Limb (tissue), 2 donors: ENCODE results near the gene LPIN1.
"Not testable (repeated sequence)": the region's sequence is repeated elsewhere in the genome, so short reads cannot be mapped to it uniquely, and the experiment has no call there.

Experiments
- DNase-seq, 2 donors: peaks; one replicate each; pipeline ENCODE4 v3.0.0-alpha.2; 2016; ENCODE audit errors: extremely low spot score in 2 of 2

The LPIN1 gene

DNA sequence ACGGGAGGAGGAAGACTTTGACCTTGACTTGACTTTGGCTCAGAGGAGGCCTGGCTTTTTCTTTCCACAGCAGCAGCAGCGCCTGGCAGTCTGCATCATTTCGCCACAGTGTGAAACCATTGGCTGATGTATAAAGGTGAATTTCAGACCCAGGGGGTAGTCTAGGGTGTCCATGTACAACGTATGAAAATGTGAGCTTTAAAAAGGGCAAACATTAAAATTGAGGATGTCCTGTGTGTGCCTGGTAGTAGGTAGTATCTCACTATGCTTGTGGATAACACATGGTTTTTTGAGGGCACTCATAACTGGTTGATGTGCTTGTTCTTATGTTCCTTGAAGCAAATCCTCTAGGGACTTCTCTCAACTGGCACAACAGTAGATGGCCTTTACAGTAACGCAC is 86.1 kb downstream of the LPIN1 start:
- no peak for DNase-seq

DNA sequence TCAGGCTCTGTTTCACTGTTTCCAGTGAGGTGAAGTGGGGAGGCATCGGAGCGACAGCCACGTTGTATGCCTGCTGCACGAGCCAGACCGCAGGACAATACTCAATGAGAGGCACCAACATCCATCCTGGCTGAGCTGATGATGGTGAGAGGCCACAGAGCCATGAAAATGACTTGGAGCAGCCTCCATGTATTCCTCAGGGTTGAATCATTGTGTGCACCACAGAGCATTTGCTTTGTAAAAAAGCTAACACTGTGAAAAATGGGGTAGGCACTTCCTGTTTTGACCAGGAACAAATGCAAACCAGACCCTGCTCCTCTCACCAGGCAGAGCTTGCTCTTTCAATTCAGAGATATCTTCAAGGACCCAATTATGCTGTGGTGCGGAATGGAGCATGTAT is 87.2 kb downstream of the LPIN1 start:
- no peak for DNase-seq

DNA sequence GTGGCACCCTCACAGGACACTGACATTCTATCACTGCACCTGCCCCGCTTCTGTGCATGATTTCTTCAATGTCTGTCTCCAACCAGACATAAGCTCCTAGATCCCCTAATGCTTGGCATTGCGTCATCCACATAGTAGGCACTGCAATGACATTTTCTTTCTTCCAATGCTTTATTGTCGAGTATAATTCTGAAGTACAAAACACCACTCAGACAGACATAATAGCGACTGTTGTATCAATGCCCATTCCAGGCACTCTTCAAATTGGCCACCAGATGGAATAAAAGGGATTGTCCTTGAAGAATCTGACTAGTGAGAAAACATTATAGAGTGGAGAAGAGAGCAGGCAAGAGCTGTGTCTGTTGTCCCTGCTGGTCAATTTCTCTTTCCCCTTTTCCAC is 89.0 kb downstream of the LPIN1 start:
- no peak for DNase-seq

DNA sequence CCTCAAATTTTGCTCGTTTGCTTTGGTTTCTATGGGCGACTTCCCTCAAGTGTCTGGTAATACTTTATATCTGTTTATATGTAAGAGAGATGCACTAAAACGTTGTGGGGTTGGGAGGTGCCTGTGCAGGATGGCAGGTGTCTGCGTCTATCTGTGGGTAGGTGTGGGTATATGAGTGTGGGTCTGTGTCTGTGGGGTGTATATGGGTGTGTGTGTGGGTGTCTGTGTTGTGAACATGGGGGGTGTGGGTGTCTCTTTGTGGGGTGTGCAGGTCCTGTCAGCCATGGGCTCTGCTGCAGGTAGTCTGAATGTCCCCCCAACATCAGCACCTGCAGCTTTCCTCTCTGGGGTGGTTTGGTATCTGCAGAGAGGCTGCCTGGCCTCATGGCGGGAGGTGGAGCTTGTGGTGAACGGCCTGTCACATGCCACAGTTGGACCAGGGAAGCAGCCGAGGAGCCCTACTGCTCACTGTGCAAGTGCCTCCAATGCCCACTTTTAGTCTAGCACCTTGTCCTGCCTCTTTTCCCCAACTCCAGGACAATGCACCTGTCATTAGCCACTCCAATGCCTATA is 90.3 kb downstream of the LPIN1 start:
- no peak for DNase-seq

DNA sequence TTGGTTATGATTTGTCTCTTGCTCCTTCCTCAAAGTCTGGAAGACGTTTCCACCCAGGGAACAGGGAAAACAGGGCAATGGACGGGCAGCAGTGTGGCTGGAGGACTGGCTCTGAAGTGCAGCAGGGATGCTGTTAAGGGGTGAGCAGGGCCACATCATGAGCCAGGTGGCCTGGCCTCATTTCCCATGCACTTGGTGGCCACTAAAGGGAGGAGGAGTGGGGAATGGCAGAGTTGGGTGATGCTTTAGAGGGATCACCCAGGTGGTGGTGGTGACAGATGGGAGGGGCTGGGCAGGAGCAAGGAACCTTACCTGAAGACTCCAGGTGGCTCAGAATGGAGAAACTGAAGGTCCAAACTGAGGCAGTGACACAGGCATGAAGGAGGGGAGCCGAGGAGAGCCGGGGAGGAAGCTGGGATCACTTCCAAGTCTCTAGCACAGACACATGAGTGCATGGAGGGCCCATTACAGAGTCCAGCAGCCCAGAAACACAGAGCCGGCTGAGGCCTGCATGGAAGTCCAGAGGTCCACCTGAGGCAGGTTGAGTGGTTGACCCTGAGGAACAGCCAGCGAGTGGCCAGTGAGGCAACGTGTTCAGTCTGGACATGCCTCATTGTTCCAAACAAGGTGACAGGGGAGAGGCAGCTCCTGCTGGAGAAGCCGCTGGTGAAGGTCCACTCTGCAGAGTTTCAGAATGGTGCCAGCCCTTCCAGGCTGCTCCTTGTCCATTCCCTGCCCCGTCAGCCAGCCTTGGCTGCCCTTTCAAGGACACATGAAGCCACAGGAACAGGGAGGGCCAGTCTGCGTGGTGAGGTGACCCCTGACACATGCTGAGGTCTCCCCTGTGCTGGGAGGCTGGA is 91.7 kb downstream of the LPIN1 start:
- DNase-seq: no peak

DNA sequence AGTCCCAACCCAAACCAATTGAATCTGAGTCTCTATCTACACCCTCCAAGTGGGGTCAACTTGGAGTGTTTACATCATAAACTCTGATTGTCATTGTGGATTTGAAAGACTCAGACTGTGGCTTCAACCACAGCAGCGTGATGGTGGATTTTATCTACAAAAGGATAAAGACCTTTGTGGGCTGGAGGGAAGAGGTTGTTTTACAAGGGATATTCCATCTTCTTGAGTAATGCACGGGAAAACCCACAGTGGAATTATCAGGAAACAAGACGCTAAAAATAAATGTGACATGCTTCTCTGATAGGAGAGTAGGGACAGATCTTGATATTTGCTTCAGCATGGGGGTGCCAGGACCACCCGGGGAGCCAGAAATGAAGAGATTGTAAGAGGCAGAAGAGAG is 93.5 kb downstream of the LPIN1 start:
- no peak for DNase-seq

DNA sequence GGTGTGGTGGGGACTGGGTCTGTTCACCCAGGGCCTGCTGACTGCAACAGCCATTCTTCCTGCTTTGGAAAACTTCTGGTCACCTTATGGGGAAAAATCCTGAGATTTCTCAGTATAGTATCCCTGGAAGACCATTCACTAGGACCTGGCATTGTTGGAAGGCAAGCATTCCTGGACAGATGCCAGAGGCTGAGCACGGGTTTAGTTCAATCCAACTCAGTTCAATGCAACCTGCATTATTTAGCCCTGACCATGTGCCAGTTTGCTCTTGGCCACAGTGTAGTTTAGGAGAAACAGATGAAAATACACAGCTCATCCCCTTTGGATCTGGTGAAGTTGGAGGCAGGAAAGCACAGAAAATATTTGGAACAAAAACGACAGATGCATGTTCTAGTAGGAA is 95.9 kb downstream of the LPIN1 start:
- DNase-seq: no peak

DNA sequence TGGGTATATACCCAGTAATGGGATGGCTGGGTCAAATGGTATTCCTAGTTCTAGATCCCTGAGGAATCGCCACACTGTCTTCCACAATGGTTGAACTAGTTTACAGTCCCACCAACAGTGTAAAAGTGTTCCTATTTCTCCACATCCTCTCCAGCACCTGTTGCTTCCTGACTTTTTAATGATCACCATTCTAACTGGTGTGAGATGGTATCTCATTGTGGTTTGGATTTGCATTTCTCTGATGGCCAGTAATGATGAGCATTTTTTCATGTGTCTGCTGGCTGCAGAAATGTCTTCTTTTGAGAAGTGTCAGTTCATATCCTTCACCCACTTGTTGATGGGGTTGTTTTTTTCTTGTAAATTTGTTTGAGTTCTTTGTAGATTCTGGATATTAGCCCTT is 98.4 kb downstream of the LPIN1 start:
- not testable (repeated sequence) for DNase-seq

DNA sequence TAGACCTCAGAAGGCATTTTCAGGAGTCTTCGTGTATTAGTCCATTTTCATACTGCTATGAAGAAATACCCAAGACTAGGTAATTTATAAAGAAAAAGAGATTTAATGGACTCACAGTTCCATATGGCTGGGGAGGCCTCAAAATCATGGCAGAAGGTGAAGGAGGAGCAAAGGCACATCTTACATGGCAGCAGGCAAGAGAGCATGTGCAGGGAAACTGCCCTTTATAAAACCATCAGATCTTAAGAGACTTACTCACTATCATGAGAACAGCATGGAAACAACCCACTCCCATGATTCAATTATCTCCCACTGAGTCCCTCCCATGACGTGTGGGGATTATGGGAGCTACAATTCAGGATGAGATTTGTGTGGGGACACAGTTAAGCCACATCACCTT is 101.5 kb downstream of the LPIN1 start:
- DNase-seq: not testable (repeated sequence)

DNA sequence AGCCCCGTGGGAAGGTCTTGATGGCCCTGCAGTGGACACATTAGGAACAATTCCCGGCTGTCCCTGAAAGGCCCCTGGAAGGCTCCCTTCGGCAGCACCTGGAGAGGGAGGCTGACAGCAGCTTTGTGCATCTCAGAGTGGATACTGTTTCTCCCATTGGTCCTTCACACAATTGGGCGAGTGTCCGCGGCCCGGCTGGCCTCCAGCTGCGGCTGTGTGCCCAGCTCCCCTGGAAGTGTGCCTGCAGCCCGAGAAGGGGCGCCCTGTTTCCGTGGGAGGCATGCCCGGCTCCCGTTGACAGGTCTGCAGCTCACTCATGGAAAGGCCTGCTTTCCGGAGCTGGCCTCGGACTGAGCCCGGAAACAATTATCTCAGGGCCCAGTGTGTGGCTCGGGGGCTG is 103.7 kb downstream of the LPIN1 start:
- DNase-seq: no peak

DNA sequence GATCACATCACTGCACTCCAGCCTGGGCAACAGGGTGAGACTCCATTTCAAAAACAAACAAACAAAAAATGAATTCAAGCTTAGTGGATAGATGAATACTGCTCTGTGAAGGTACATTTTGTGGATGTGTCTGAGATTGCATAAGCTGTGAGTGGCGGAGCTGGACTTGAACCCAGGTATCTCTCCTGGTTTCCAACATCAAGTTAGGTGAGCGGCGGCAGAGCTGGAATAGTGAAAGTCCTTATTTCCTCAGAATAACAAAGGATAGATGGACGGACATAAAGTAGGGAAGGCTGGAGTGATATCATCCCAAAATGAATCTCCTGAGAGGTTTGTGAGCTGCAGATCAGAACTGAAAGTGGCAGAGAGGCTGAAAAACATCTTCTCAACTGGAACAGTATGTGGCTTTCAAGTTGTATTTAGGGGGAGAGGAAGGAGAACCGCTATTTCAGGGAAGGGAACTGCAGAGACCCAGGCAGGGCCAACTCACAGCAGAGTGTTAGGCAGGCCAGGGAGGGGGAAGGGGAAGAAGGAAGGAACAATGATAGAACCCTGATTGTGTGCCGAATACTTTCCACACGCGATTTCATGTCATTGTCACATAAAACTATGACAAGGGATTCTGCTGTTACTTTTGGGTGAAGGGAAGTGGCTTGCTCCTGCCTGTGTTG is 106.2 kb downstream of the LPIN1 start:
- no peak for DNase-seq

DNA sequence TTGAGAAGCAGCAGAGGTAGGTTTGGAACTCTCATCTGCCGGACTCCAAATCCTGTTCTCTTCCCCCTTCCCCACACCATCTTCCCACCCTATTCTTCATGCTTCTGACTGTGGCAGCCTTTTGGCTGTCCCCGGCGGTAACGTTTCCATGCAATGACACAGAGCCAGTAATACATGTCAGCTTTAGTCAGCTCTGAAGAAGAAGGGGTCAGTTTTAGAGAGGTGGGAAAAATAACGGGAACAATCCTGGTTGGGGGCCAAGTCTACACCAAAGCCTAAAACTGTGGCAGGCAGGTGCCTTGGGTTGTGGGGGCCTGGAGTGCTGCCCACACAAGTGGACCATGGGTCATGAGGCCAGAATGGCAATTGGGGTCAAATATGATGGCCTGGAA is 106.8 kb downstream of the LPIN1 start:
- DNase-seq: no peak

DNA sequence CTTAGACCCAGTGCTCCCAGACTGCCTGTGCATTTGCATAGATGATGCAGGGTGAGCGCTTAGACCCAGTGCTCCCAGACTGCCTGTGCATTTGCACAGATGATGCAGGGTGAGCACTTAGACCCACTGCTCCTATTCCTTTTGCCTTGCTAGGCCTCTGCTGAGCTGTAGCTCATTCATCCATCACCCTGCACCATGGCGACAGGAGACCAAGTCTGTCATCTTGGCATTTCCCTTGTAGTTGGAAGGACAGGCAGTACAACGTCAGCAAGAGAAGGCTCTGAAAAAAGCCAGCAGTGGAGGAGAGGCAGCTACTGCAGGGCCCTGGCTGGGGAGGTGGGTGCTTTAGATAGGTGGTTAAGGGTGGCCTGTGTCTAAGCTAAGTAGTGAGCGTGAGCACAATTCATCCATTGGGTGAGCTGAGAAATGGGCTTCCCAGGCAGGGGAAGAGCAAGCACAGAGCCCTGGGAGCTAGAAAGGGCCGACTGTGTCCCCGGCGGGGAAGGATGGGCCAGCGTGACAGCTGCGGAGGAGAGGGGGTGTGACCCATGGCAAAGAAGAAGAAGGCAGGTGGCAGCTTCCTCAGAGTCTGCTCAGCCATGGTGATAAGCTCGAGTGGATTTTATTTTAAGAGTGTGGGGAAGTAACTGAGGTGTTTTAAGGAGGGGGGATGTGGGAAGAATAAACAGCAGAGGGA is 108.8 kb downstream of the LPIN1 start:
- DNase-seq: no peak

DNA sequence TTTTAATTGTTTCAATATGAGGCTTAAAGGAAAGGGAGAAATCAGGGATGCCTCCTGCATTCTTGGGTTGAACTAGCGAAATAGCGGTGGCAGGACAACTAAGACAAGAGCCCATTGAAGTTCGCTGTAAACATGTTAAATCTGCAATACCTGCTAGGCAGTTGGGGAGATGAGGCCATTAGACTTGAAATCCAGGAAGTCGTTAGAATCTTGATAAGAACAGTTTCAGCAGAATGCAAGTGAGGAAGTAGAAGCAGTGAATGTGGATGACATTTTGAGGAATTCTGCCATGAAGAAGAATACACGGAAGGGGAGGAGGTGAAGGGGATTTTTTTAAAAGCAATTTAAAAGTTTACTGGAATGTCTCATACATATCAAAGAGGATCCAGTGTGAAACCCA is 109.7 kb downstream of the LPIN1 start:
- DNase-seq: no peak

DNA sequence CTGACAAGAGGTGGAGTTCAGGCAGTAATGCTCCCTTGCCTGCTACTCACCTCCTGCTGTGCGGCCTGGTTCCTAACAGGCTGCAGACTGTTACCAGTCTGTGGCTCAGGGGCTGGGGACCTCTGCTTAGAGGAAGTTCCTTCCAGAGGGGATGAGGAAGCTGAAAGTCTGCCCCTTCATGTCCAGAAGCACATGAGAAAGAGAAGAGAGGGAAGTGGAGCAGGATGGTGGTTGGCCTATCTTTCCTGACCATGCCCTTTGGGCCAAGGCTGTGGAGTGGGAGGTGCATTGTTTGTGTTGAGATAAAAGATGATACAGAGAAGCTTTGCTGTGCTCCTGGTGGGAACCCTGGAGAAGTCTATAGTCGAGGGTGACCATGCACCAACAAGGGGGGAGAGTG is 112.5 kb downstream of the LPIN1 start:
- no peak for DNase-seq

DNA sequence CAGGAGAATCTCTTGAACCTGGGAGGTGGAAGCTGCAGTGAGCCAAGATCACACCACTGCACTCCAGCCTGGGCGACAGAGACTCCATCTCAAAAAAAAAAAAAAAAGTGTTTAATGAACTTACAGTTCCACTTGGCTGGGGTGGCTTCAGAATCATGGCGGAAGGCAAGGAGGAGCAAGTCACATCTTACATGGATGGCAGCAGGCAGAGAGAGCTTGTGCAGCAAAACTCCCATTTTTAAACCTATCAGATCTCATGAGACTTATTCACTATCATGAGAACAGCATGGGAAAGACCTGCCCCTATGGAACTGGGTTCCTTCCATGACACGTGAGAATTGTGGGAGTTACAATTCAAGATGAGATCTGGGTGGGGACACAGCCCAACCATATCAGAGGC is 113.5 kb downstream of the LPIN1 start:
- not testable (repeated sequence) for DNase-seq

DNA sequence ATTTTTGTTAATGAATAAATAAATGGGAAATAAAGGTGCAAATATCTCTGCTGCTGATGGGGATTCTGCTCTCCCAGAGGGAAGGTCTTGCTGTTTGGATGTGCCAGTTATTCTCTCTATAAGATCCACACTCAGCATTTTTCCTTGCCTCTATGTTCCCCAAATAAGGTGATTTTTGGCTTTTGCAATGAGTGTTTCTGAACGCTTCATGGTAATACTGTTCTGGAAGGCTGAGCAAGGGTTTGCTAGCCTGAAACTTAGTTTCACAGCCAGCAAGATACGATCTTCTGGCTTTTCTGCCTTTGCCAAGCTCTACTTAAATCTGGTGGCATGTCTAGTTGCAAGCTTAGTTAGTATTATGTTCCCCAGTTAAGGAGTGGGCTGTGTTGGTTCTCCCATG is 114.6 kb downstream of the LPIN1 start:
- no peak for DNase-seq

DNA sequence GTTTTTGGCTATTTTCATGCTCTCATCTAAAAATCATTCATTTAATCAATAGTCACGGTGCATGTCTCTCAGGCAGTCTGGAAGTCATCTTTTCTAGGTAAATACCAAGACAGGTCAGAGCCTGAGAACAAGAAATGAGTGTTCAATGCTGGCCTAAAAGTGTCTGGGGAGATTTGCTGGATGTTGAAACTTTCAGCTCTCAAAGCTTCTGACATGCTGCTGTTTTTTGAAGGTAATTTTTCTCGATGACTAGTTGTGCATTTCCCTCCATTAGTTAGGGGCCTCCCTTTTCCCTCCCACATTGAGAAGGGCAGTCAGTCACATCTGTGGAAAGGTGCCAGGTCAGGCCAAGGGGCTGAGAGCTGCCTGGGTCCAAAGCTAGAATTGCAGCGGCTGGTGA is 115.6 kb downstream of the LPIN1 start:
- no peak for DNase-seq

DNA sequence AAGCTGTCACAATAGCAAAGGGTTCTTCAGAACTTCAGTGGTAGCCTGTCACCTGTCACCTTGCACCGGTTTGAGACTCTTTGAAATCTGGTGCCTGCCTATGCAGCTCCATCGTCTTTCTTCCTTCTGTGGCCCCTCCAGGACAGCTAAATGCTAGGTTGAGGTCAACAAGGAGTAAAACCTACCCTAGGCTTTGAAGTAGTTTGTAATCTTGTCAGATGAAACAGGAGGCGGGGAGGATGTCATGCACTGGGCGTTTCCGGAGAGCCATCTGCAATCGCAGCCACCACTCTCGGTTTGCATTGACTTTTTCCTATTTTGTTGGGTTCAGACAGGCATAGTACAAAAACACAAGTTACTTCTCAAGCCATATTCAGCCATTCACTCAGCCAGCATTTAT is 116.7 kb downstream of the LPIN1 start:
- no peak for DNase-seq

DNA sequence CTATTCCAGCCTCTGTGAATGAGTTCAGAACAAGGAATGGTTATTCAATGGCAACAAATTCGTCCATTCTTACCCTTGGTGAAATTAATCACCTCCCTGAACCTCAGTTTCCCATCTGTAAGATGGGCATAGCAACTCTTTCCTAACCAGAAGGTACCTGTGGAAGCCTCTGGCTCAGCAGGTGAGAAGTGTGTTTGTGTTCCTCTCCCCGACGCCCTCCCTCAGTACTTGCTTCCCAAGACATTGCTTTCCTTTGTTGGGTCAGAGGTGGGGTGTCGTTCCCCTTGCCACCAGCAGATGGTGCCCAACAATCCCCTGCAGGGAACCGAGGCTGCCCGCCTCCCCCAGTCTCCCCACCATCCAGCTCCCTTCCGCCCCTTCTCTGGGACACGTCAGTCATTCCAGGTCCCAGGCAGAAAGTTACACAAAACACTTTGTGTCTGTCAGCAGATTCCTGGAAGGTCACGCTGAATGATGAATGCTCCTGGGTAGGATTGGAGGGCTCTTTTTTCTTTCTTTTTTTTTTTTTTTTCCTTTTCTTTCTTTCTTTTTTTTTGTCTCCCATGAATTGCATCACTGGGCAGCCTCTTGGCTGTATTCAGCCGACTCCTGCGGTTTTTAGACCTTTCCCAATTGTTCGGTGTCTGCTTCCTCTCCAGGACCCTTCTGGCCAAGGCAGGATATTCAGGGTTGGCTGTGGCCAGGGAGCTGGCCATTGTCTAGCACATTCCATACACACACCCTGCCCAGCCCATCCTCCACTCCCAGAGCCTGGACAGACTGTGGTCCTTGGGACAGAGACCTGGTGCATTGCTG is 117.3 kb downstream of the LPIN1 start:
- peak; percentile 71 to 86 for DNase-seq

DNA sequence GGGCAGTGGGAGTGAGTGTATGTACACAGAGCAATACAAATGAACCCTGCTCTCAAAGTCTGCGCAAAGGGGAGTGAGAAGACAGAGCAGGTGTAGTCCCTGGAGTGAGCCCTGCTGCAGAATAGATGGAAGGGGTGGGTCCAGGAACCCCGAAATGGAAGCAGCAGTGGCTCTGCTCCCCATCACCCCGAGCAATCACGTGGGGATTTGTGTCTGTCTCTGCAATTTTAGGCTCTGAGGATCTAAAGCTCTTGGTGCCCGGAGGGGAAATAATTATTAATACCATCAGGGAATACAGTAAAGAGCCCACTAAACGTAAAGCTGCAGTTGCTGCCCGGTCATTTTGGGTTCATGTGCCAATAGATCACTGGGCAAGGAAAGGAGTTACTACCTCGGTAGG is 118.3 kb downstream of the LPIN1 start:
- DNase-seq: no peak
